T-cell (primary cell): Measurements from ENCODE around the gene ADK. TPM values are rescaled to one million over a fixed set of nuclear protein-coding genes. Genes with fewer than 3 reads are reported as not detected.

Experiments
- ATAC-seq, 4 experiments: fragments of 200-7000 bp in 3 of 4; fragments of 150-1000 bp in 1 of 4; cut with Tn5 transposase; replicated peaks in 1 of 4; 1 replicate in 3 of 4; 2 replicates in 1 of 4; pipeline ENCODE4 v1.10.0; 2021; ENCODE audit warnings: moderate library complexity in 3 of 4, mild to moderate bottlenecking in 2 of 4, moderate number of reproducible peaks in 1 of 4
- CTCF ChIA-PET, 2 donors: fragments of 300-600 bp; sonication (Branson Sonifier 250); formaldehyde crosslinking; loops; one replicate each; lab custom pipeline; 2022; ENCODE audit warnings: antibody characterized with exemption in 2 of 2; lab: Charles Lee
- POLR2A ChIA-PET, 2 donors: fragments of 300-600 bp; sonication (Branson Sonifier 250); formaldehyde crosslinking; loops; one replicate each; lab custom pipeline; 2022; ENCODE audit warnings: antibody characterized with exemption in 2 of 2; lab: Charles Lee
- DNase-seq, 35 experiments: peaks; one replicate each; pipeline versions ENCODE4 v3.0.0 to v3.0.0-alpha.2; 2013 to 2023
- H3K27ac ChIP-seq: one replicate; pipeline ENCODE4 v1.5.1; 2013; ENCODE audit warnings: low read length
- H3K27me3 ChIP-seq, 2 experiments: replicated peaks in 1 of 2; 1 replicate in 1 of 2; 2 replicates in 1 of 2; pipeline versions ENCODE4 v1.6.1 to v1.7.0; 2013; ENCODE audit warnings: low read length in 1 of 2, mixed read lengths in 1 of 2; ENCODE audit not compliant: control insufficient read depth in 2 of 2, insufficient read depth in 2 of 2; ENCODE audit errors: extremely low read depth in 1 of 2
- H3K36me3 ChIP-seq, 2 donors: 1 replicate in 1 of 2; 2 replicates in 1 of 2; pipeline versions ENCODE4 v1.6.1 to v1.7.0; 2013; ENCODE audit warnings: low read length in 1 of 2; ENCODE audit not compliant: control insufficient read depth in 2 of 2, insufficient read depth in 1 of 2; ENCODE audit errors: extremely low read depth in 1 of 2
- H3K4me1 ChIP-seq, 2 experiments: 1 replicate in 1 of 2; 2 replicates in 1 of 2; pipeline versions ENCODE4 v1.6.1 to v1.7.0; 2013; ENCODE audit warnings: low read length in 2 of 2, mixed read lengths in 1 of 2; ENCODE audit not compliant: insufficient read depth in 2 of 2, control insufficient read depth in 1 of 2; ENCODE audit errors: extremely low read depth in 1 of 2
- H3K4me3 ChIP-seq, 2 donors: 1 replicate in 1 of 2; 2 replicates in 1 of 2; pipeline versions ENCODE4 v1.5.1 to v1.7.0; 2013; ENCODE audit warnings: mild to moderate bottlenecking in 2 of 2, low read length in 1 of 2, moderate library complexity in 1 of 2; ENCODE audit not compliant: control insufficient read depth in 1 of 2; ENCODE audit errors: extremely low read depth in 1 of 2
- H3K9me3 ChIP-seq: 2 replicates; pipeline ENCODE4 v1.7.0; 2013
- H3K27ac Mint-ChIP-seq, 2 donors: one replicate each; pipeline ENCODE4 v1.8.0; 2020 to 2021; ENCODE audit warnings: mild to moderate bottlenecking in 2 of 2, mixed read lengths in 2 of 2
- H3K27me3 Mint-ChIP-seq, 2 donors: one replicate each; pipeline ENCODE4 v1.8.0; 2021 to 2022; ENCODE audit warnings: mixed read lengths in 2 of 2
- H3K36me3 Mint-ChIP-seq: one replicate; pipeline ENCODE4 v1.8.0; 2021; ENCODE audit warnings: mixed read lengths
- H3K4me1 Mint-ChIP-seq, 3 donors: one replicate each; pipeline ENCODE4 v1.8.0; 2020 to 2022; ENCODE audit warnings: mixed read lengths in 3 of 3, mild to moderate bottlenecking in 1 of 3
- H3K4me3 Mint-ChIP-seq, 3 donors: one replicate each; pipeline ENCODE4 v1.8.0; 2020 to 2022; ENCODE audit warnings: mild to moderate bottlenecking in 3 of 3, mixed read lengths in 3 of 3, moderate library complexity in 3 of 3
- H3K9me3 Mint-ChIP-seq, 3 donors: one replicate each; pipeline ENCODE4 v1.8.0; 2020 to 2022; ENCODE audit warnings: mixed read lengths in 3 of 3
- WGBS: methylation state at CpG from one replicate; pipeline ENCODE4 v1.1.5; 2013; ENCODE audit warnings: missing lambda C conversion rate; ENCODE audit not compliant: insufficient coverage; 5-methylcytosine and 5-hydroxymethylcytosine counted together
- total RNA-seq, 35 experiments: library from RNA in 6 of 35; stranded (reverse) in 6 of 35; fragments of 120-200 nt in 1 of 35; gene quantifications; one replicate each; pipeline versions ENCODE4 v1.2.1 to v1.2.4 and lab custom pipeline; 2013 to 2026

Gene ADK
- total RNA-seq, 5 donors from 2014 or later (not counting 1 experiment from before 2014, with no cell fraction given), result 20.7 to 32.8 (median 23.6) TPM

DNA sequence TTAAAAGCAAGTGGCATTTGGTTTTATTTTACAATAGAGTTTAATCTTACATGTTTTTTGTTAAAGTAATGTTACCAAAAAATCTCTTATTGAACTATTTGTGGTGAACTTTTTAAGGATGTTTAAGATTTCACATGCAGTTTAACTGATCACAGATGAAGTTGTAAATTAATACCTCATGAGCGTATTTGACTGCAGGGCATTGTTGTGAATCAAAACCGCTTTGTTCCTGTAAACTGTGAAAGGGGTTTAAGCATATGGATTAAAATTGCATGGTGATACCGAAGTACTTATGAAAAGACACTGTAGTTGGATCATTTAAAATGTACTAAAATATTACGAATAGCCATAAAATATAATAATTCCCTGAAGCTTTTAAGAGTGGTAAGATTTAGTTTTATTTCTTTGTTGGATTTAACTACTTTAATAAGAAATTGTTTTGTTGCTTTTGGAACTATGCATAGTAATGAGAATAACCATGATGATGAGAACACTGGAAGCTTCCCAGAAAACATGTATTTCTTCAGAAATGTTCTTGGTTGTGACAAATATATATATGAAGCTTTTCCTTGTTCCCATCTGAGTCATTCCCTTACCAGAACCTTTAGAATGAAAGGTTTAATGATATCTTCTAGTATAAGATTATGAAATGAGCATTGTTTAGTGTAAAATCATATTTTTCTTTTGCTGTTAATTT, 131.3 kb downstream of the ADK start:
- ATAC-seq, result no peak
- Histone ChIP-seq H3K36me3 (no peaks in the 10 kb centered on the region), H3K9me3 (no peaks in the 10 kb centered on the region), H3K4me3 (no peak overlapping the region), H3K4me1 (peaks cover 0 to 5% of the 10 kb centered on the region in 2 experiments), H3K27me3 (no peaks in the 10 kb centered on the region), H3K27ac (no peak overlapping the region)
- Mint-ChIP-seq H3K4me1 (peaks cover 21 to 24% (median 22%) of the 10 kb centered on the region in 3 donors), H3K27me3 (no peaks in the 10 kb centered on the region), H3K36me3 (peaks cover 17% of the 10 kb centered on the region), H3K27ac (no peak overlapping the region), H3K9me3 (peaks cover 0 to 14% (median 2%) of the 10 kb centered on the region in 3 donors), H3K4me3 (no peak overlapping the region)
- 100% methylated on average over 1 of the region's 4 CpGs for WGBS
- CTCF ChIA-PET, result interaction anchor here in 1 of 2 donors (0.6 kb wide), 3 partner anchors 19 to 529 kb away, joined by 3 to 4 read pairs (median 3); no protein-coding TSS in a partner anchor
- POLR2A ChIA-PET, result interaction anchor here in 1 of 2 donors (0.7 kb wide), 1 partner anchor 159 kb away, joined by 3 read pairs; no protein-coding TSS in a partner anchor
- no peak for DNase-seq

DNA sequence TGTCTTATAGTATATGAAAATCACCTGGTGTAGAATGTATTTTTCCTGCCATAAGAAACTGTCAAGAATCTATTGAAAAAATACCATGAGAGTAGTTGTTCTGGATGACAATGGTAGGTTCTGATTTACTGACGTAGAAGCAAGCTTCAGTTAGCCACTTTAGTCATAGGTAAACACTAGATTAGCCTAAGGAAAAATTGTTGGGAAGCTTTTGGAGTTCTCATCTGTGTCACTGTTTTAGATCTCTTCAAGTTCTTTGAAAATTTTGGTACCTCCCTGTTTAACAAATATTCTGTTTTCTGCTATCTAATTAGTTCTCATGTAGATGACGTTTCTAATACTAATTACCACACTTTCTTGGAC, 131.8 kb downstream of the ADK start:
- Histone ChIP-seq H3K27ac (no peak overlapping the region), H3K36me3 (no peaks in the 10 kb centered on the region), H3K9me3 (no peaks in the 10 kb centered on the region), H3K4me1 (peaks cover 0 to 5% of the 10 kb centered on the region in 2 experiments), H3K27me3 (no peaks in the 10 kb centered on the region), H3K4me3 (no peak overlapping the region)
- CTCF ChIA-PET, result no interaction called here
- H3K9me3 Mint-ChIP-seq, result peaks cover 0 to 14% (median 2%) of the 10 kb centered on the region in 3 donors
- POLR2A ChIA-PET, result interaction anchor here in 1 of 2 donors (0.7 kb wide), 1 partner anchor 160 kb away, joined by 3 read pairs; no protein-coding TSS in a partner anchor
- peaks cover 17% of the 10 kb centered on the region for H3K36me3 Mint-ChIP-seq
- WGBS, result no CpG with 5 or more reads among the region's 2 CpGs
- peak overlapping the region in 1 of 3 donors; percentile 0 for H3K4me3 Mint-ChIP-seq
- H3K4me1 Mint-ChIP-seq, result peaks cover 21 to 24% (median 22%) of the 10 kb centered on the region in 3 donors
- H3K27ac Mint-ChIP-seq, result peak overlapping the region; percentile 12 to 53
- DNase-seq (no peak), ATAC-seq (no peak)
- H3K27me3 Mint-ChIP-seq, result no peaks in the 10 kb centered on the region

DNA sequence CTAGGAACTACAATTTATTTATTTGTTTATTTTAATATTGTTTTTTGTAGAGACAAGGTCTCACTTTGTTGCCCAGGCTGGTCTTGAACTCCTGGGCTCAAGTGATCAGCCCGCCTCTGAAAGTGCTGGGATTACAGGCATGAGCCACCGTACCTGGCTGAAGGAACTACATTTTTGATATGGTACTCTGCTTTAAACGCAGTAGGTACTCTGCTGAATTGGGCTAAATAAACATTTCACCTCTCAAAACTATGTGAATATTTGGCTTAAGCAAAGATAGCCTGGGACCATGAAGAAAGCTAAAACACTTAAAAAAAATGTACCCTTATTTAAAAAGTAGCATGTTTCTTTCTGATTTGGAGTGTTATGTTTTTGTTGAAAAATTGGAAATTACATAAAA, 138.2 kb downstream of the ADK start:
- peaks cover 14 to 34% (median 32%) of the 10 kb centered on the region in 3 donors for H3K4me1 Mint-ChIP-seq
- H3K36me3 Mint-ChIP-seq, result peaks cover 12% of the 10 kb centered on the region
- H3K9me3 Mint-ChIP-seq, result peaks cover 0 to 10% (median 2%) of the 10 kb centered on the region in 3 donors
- no peak for DNase-seq
- H3K27me3 ChIP-seq, result no peaks in the 10 kb centered on the region
- ChIA-PET POLR2A (no interaction called here), CTCF (interaction anchor here in 1 of 2 donors (0.6 kb wide), 2 partner anchors 14 to 560 kb away, joined by 3 to 5 read pairs; no protein-coding TSS in a partner anchor)
- H3K27ac Mint-ChIP-seq, result peak overlapping the region in 1 of 2 donors; percentile 70
- H3K27ac ChIP-seq, result no peak overlapping the region
- 100% methylated on average over 1 of the region's 3 CpGs for WGBS
- H3K4me1 ChIP-seq, result no peaks in the 10 kb centered on the region
- no peak overlapping the region for H3K4me3 ChIP-seq
- no peak overlapping the region for H3K4me3 Mint-ChIP-seq
- ATAC-seq, result no peak
- H3K9me3 ChIP-seq, result no peaks in the 10 kb centered on the region
- H3K27me3 Mint-ChIP-seq, result no peaks in the 10 kb centered on the region
- H3K36me3 ChIP-seq, result no peaks in the 10 kb centered on the region

DNA sequence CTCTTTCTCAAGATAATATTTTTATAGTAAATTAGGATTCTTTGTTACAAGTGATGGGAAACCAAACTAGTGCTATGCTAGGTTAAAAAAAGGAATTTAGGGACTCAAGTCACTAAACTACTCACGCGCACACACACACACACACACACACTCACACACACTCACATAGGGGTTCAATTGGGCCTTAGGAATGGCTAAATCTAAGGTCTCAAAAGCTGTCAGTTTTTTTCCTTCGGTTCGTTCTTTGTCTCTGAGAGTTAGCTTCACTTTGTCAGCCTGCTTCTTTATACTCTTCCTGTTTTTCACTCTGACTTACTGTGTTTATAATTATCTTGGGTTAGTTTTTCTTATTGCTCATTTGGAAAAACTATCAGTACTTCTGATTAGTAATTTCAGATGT, 138.9 kb downstream of the ADK start:
- H3K4me1 Mint-ChIP-seq, result peaks cover 14 to 32% (median 29%) of the 10 kb centered on the region in 3 donors
- ATAC-seq, result no peak
- peaks cover 0 to 4% (median 1%) of the 10 kb centered on the region in 3 donors for H3K9me3 Mint-ChIP-seq
- no CpG with 5 or more reads among the region's 4 CpGs for WGBS
- peak overlapping the region; percentile 33 to 46 (median 44) for H3K4me3 Mint-ChIP-seq
- ChIA-PET CTCF (interaction anchor here in 1 of 2 donors (0.6 kb wide), 1 partner anchor 646 kb away, joined by 3 read pairs; no protein-coding TSS in a partner anchor), POLR2A (no interaction called here)
- H3K27ac Mint-ChIP-seq, result peak overlapping the region; percentile 66 to 91
- no peak overlapping the region for H3K27ac ChIP-seq
- H3K4me1 ChIP-seq, result no peaks in the 10 kb centered on the region
- H3K36me3 ChIP-seq, result no peaks in the 10 kb centered on the region
- H3K4me3 ChIP-seq, result no peak overlapping the region
- H3K36me3 Mint-ChIP-seq, result peaks cover 6% of the 10 kb centered on the region
- no peak for DNase-seq
- H3K9me3 ChIP-seq, result no peaks in the 10 kb centered on the region
- no peaks in the 10 kb centered on the region for H3K27me3 ChIP-seq
- H3K27me3 Mint-ChIP-seq, result no peaks in the 10 kb centered on the region

DNA sequence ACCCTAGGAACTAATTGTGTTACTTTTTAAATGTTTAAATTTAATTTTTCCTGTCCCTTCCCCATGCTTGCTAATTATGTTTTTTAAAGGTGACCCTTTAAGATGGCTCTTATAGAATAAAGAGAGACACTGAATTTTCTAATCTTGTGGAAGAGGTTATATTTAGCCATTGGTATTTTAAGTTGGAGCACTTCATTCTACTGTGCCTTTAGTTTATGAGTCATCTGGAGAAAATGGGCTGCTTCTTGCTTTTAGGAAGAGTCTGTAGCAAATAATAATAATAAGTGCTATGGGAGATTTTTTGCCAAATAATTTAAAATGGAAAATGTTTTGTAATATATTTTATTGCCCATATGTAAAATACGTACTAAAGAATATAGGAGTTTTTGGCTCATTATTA, 139.7 kb downstream of the ADK start:
- ChIA-PET POLR2A (no interaction called here), CTCF (interaction anchor here in 1 of 2 donors (0.6 kb wide), 1 partner anchor 647 kb away, joined by 3 read pairs; no protein-coding TSS in a partner anchor)
- H3K27me3 Mint-ChIP-seq, result no peaks in the 10 kb centered on the region
- H3K27ac Mint-ChIP-seq, result no peak overlapping the region
- H3K27me3 ChIP-seq, result no peaks in the 10 kb centered on the region
- no peak overlapping the region for H3K4me3 Mint-ChIP-seq
- no peak overlapping the region for H3K27ac ChIP-seq
- peaks cover 14 to 34% (median 29%) of the 10 kb centered on the region in 3 donors for H3K4me1 Mint-ChIP-seq
- H3K9me3 Mint-ChIP-seq, result no peaks in the 10 kb centered on the region
- no CpG with 5 or more reads among the region's 1 CpG for WGBS
- no peak overlapping the region for H3K4me3 ChIP-seq
- DNase-seq (no peak), ATAC-seq (no peak)
- H3K36me3 Mint-ChIP-seq, result peaks cover 6% of the 10 kb centered on the region
- no peaks in the 10 kb centered on the region for H3K9me3 ChIP-seq
- no peaks in the 10 kb centered on the region for H3K4me1 ChIP-seq
- no peaks in the 10 kb centered on the region for H3K36me3 ChIP-seq

DNA sequence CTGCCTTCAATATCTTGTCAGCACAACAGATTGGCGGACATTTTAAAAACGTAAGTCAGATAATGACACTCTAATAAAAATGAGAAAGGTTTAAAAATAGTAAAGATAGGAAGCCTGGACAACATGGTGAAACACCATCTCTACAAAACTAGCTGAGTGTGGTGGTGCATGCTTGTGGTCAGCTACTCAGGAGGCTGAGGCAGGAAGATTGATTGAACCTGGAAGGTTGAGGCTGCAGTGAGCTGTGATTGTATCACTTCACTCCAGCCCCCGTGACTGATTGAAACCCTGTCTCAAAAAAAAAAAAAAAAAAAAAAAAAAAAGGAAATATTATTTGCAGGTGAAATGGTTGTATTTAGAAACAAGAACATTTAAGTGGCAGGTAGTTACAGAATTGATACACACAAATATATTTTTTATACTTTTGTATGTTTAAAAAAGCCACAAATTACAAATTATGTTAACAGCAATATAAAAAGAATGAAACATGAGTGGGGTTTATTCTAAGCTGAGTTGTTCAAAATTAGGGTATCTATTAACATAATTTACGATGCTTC, 141.9 kb downstream of the ADK start:
- H3K27ac Mint-ChIP-seq, result no peak overlapping the region

More for the DNA sequence above, 141.9 kb downstream of the ADK start:
- ChIA-PET CTCF (interaction anchor here in 1 of 2 donors (0.7 kb wide), 1 partner anchor 651 kb away, joined by 4 read pairs; no protein-coding TSS in a partner anchor), POLR2A (interaction anchor here in 1 of 2 donors (0.7 kb wide), 1 partner anchor 125 kb away, joined by 13 read pairs; no protein-coding TSS in a partner anchor)
- no peak overlapping the region for H3K4me3 Mint-ChIP-seq
- Histone ChIP-seq H3K36me3 (no peaks in the 10 kb centered on the region), H3K9me3 (no peaks in the 10 kb centered on the region), H3K27ac (no peak overlapping the region), H3K4me1 (no peaks in the 10 kb centered on the region), H3K27me3 (no peaks in the 10 kb centered on the region), H3K4me3 (no peak overlapping the region)
- ATAC-seq (no peak), DNase-seq (no peak)
- H3K9me3 Mint-ChIP-seq, result no peaks in the 10 kb centered on the region
- H3K4me1 Mint-ChIP-seq, result peaks cover 14 to 34% (median 28%) of the 10 kb centered on the region in 3 donors
- H3K36me3 Mint-ChIP-seq, result peaks cover 10% of the 10 kb centered on the region
- no CpG with 5 or more reads among the region's 4 CpGs for WGBS
- H3K27me3 Mint-ChIP-seq, result no peaks in the 10 kb centered on the region
